ENCODE measurements around the gene MXRA7.
"Not testable (repeated sequence)": the region's sequence is repeated elsewhere in the genome, so short reads cannot be mapped to it uniquely, and the experiment has no call there.

Gene MXRA7

GRCh38 chr17:76700617-76701470, 9.9 kb downstream of the MXRA7 start:
- Histone ChIP-seq H3K9ac (ENCODE audit: low read length) (peak overlapping the region; percentile 78), H3K36me3 (ENCODE audit: control insufficient read depth, insufficient read depth, low read length, severe bottlenecking) (no peaks in the 10 kb centered on the region), H3K9me3 (ENCODE audit: control insufficient read depth, low read length) (no peaks in the 10 kb centered on the region), H3K4me3 (ENCODE audit: low read length) (peak overlapping the region; percentile 50), H3K4me1 (ENCODE audit: control insufficient read depth, insufficient read depth, low read length) (peaks cover 56% of the 10 kb centered on the region), H3K27me3 (replicated peaks; ENCODE audit: control insufficient read depth, insufficient read depth, low read length) (no peaks in the 10 kb centered on the region)
- DNase-seq (ENCODE audit: low read depth), result peak; percentile 84

- Histone ChIP-seq H3K4me1 (ENCODE audit: control insufficient read depth, insufficient read depth, low read length) (peaks cover 60% of the 10 kb centered on the region), H3K9me3 (ENCODE audit: control insufficient read depth, low read length) (no peaks in the 10 kb centered on the region), H3K9ac (ENCODE audit: low read length) (peak overlapping the region; percentile 78), H3K4me3 (ENCODE audit: low read length) (peak overlapping the region; percentile 50), H3K27me3 (replicated peaks; ENCODE audit: control insufficient read depth, insufficient read depth, low read length) (no peaks in the 10 kb centered on the region), H3K36me3 (ENCODE audit: control insufficient read depth, insufficient read depth, low read length, severe bottlenecking) (no peaks in the 10 kb centered on the region)
- no peak for DNase-seq (ENCODE audit: low read depth)
These were observed 10.5 kb downstream of the MXRA7 start for GRCh38 chr17:76700270-76700616.

GRCh38 chr17:76698466-76698977, 12.2 kb downstream of the MXRA7 start:
- H3K4me3 ChIP-seq (ENCODE audit: low read length); H3K27me3 ChIP-seq (replicated peaks; ENCODE audit: control insufficient read depth, insufficient read depth, low read length); H3K36me3 ChIP-seq (ENCODE audit: control insufficient read depth, insufficient read depth, low read length, severe bottlenecking); H3K9ac ChIP-seq (ENCODE audit: low read length); DNase-seq (ENCODE audit: low read depth); H3K9me3 ChIP-seq (ENCODE audit: control insufficient read depth, low read length): not testable (repeated sequence)
- peaks cover 69% of the 10 kb centered on the region for H3K4me1 ChIP-seq (ENCODE audit: control insufficient read depth, insufficient read depth, low read length)

GRCh38 chr17:76697702-76698465, 12.9 kb downstream of the MXRA7 start:
- Histone ChIP-seq H3K9ac (ENCODE audit: low read length) (peak overlapping the region; percentile 34), H3K9me3 (ENCODE audit: control insufficient read depth, low read length) (no peaks in the 10 kb centered on the region), H3K4me1 (ENCODE audit: control insufficient read depth, insufficient read depth, low read length) (peaks cover 71% of the 10 kb centered on the region), H3K4me3 (ENCODE audit: low read length) (peak overlapping the region; percentile 20), H3K36me3 (ENCODE audit: control insufficient read depth, insufficient read depth, low read length, severe bottlenecking) (no peaks in the 10 kb centered on the region), H3K27me3 (replicated peaks; ENCODE audit: control insufficient read depth, insufficient read depth, low read length) (no peaks in the 10 kb centered on the region)
- peak; percentile 50 for DNase-seq (ENCODE audit: low read depth)

GRCh38 chr17:76696763-76697701, 13.7 kb downstream of the MXRA7 start:
- H3K4me3 ChIP-seq (ENCODE audit: low read length), result peak overlapping the region; percentile 23
- no peaks in the 10 kb centered on the region for H3K36me3 ChIP-seq (ENCODE audit: control insufficient read depth, insufficient read depth, low read length, severe bottlenecking)
- H3K9ac ChIP-seq (ENCODE audit: low read length), result peak overlapping the region; percentile 54
- DNase-seq (ENCODE audit: low read depth), result no peak
- H3K4me1 ChIP-seq (ENCODE audit: control insufficient read depth, insufficient read depth, low read length), result peaks cover 75% of the 10 kb centered on the region
- H3K27me3 ChIP-seq (replicated peaks; ENCODE audit: control insufficient read depth, insufficient read depth, low read length), result no peaks in the 10 kb centered on the region
- H3K9me3 ChIP-seq (ENCODE audit: control insufficient read depth, low read length), result no peaks in the 10 kb centered on the region

GRCh38 chr17:76695059-76695831, 15.5 kb downstream of the MXRA7 start:
- no peak for DNase-seq (ENCODE audit: low read depth)
- peaks cover 9% of the 10 kb centered on the region for H3K36me3 ChIP-seq (ENCODE audit: control insufficient read depth, insufficient read depth, low read length, severe bottlenecking)
- peaks cover 59% of the 10 kb centered on the region for H3K4me1 ChIP-seq (ENCODE audit: control insufficient read depth, insufficient read depth, low read length)
- H3K9ac ChIP-seq (ENCODE audit: low read length), result no peak overlapping the region
- no peaks in the 10 kb centered on the region for H3K9me3 ChIP-seq (ENCODE audit: control insufficient read depth, low read length)
- no peaks in the 10 kb centered on the region for H3K27me3 ChIP-seq (replicated peaks; ENCODE audit: control insufficient read depth, insufficient read depth, low read length)
- no peak overlapping the region for H3K4me3 ChIP-seq (ENCODE audit: low read length)

- Histone ChIP-seq H3K9me3 (ENCODE audit: control insufficient read depth, low read length) (no peaks in the 10 kb centered on the region), H3K27me3 (replicated peaks; ENCODE audit: control insufficient read depth, insufficient read depth, low read length) (no peaks in the 10 kb centered on the region), H3K4me1 (ENCODE audit: control insufficient read depth, insufficient read depth, low read length) (peaks cover 60% of the 10 kb centered on the region), H3K36me3 (ENCODE audit: control insufficient read depth, insufficient read depth, low read length, severe bottlenecking) (peaks cover 9% of the 10 kb centered on the region), H3K4me3 (ENCODE audit: low read length) (no peak overlapping the region), H3K9ac (ENCODE audit: low read length) (no peak overlapping the region)
- no peak for DNase-seq (ENCODE audit: low read depth)
These were observed 19.2 kb downstream of the MXRA7 start for GRCh38 chr17:76691379-76692191.

GRCh38 chr17:76690596-76691280, 20.0 kb downstream of the MXRA7 start:
- DNase-seq (ENCODE audit: low read depth), result no peak
- Histone ChIP-seq H3K9me3 (ENCODE audit: control insufficient read depth, low read length) (no peaks in the 10 kb centered on the region), H3K4me1 (ENCODE audit: control insufficient read depth, insufficient read depth, low read length) (peaks cover 59% of the 10 kb centered on the region)

GRCh38 chr17:76689859-76690258, 20.9 kb downstream of the MXRA7 start:
- Histone ChIP-seq H3K9me3 (ENCODE audit: control insufficient read depth, low read length) (no peaks in the 10 kb centered on the region), H3K9ac (ENCODE audit: low read length) (no peak overlapping the region), H3K27me3 (replicated peaks; ENCODE audit: control insufficient read depth, insufficient read depth, low read length) (no peaks in the 10 kb centered on the region), H3K36me3 (ENCODE audit: control insufficient read depth, insufficient read depth, low read length, severe bottlenecking) (peaks cover 9% of the 10 kb centered on the region), H3K4me3 (ENCODE audit: low read length) (no peak overlapping the region), H3K4me1 (ENCODE audit: control insufficient read depth, insufficient read depth, low read length) (peaks cover 54% of the 10 kb centered on the region)
- DNase-seq (ENCODE audit: low read depth), result no peak

More at GRCh38 chr17:76690596-76691280, 20.0 kb downstream of the MXRA7 start:
- no peak overlapping the region for H3K4me3 ChIP-seq (ENCODE audit: low read length)
- no peaks in the 10 kb centered on the region for H3K27me3 ChIP-seq (replicated peaks; ENCODE audit: control insufficient read depth, insufficient read depth, low read length)
- H3K36me3 ChIP-seq (ENCODE audit: control insufficient read depth, insufficient read depth, low read length, severe bottlenecking), result peaks cover 9% of the 10 kb centered on the region
- H3K9ac ChIP-seq (ENCODE audit: low read length), result no peak overlapping the region

Data from adipocyte (in vitro differentiated cells).